NCI-H2227 (cell line): ENCODE results near the gene LSM14A.

Source experiments
- DNase-seq: peaks from one replicate; lab custom pipeline; 2025; ENCODE audit not compliant: unreplicated experiment; lab: John Stamatoyannopoulos, UW

The LSM14A gene

DNA sequence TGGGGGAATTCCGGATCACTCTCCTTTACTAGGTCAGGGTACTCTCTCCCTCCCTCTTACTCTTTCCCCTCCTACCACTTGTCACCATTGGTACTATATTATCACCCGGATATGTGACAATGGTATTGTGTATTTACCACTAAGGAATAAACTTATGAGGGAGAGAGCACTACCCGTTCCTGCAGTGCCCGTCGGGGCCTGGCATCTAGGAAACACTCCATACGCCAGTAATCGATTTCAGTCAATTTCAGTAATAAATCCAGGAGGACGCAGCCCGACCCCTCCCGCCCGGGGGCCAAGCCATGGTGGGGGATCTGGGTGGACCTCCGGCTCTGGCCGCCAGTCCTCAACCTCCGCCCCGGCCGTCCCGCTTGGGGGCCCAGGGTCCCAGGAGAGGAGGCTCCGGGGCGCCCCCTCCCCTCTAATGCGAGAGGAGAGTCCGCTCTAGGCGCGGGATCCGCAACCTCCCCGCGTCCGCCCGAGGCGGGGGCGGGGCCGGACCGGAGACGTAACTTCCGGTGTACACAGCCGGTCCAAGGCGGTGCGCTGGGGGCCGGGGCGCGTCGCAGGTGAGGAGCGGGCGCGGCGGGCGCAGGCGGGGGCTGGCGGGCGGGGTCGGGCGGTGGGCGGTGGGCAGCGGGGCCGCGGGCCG lies 81.9 kb downstream of the LSM14A start, which contains the start of gene GARRE1:
TSS of gene GARRE1 (plus strand) at position 509 of the 652 bp plus-strand sequence. CDS start 45,920 bp downstream, outside the sequence.
- DNase-seq: peak; percentile 100

GRCh38 chr19:34254698-34255432 lies 82.6 kb downstream of the LSM14A start:
- DNase-seq: peak; percentile 96

DNA sequence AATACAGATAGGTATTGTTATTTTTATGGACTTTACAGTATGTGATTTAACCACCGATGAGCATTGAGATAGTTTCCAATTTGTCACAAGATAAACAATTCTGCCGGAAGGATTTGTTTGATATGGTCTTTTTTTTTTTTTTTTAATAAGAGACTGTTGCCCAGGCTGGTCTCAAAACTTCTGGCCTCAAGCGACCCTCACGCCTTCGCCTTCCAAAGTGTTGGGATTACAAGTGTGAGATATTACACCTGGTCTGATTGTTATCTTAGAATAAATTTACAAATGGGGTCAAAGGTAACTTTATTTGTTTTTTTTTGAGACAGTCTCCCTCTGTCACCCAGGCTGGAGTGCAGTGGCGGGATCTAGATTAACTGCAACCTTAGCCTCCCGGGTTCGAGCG lies 83.2 kb downstream of the LSM14A start:
- DNase-seq: no peak

DNA sequence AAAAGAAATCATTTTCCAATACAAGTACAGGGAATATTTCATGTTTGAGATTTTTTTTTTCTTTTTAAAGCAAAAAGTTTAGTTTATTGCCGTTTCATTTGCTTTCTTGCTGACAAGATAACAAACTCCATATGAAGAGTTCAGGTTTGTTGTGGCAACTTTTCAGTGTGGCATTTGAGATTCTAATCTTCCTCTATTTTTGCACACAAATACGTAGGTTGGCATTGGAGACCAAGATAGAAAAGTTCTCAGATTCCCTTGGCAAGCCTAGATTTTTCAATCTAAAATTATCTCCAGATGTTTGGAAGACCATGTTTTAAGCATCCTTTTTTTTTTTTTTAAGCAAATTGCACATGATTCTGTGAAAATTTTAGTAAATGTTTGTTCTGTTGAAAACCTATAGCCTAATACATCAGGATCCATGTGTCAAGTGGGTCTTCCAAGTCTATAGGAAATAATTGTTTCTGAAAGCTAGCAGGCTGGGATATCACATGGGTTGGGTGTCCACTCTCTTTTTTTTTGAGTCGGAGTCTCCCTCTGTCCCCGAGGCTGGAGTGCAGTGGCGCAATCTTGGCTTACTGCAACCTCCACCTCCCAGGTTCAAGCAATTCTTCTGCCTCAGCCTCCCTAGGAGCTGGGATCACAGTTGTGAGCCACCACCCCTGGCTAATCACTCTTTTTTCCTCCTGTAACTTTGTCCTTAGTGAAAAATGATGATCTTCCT lies 84.7 kb downstream of the LSM14A start:
- DNase-seq: no peak

DNA sequence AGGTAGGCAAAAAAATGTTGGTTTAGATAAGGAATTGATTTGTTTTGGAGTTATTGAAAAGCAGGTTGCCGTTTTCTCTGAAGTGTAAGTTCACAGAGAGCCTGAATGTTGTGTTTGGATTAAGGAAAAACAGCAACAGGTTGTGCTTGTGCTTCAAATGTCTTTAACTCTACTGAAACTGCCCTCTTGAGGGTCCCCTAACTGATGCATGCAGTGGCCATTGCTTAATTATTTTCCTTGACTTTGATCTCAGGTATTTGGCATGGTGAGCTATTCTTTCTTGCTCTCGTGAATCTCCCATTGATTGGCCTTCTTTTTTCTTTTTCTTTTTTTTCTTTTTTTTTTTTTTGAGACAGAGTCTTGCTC lies 85.2 kb downstream of the LSM14A start:
- no peak for DNase-seq

DNA sequence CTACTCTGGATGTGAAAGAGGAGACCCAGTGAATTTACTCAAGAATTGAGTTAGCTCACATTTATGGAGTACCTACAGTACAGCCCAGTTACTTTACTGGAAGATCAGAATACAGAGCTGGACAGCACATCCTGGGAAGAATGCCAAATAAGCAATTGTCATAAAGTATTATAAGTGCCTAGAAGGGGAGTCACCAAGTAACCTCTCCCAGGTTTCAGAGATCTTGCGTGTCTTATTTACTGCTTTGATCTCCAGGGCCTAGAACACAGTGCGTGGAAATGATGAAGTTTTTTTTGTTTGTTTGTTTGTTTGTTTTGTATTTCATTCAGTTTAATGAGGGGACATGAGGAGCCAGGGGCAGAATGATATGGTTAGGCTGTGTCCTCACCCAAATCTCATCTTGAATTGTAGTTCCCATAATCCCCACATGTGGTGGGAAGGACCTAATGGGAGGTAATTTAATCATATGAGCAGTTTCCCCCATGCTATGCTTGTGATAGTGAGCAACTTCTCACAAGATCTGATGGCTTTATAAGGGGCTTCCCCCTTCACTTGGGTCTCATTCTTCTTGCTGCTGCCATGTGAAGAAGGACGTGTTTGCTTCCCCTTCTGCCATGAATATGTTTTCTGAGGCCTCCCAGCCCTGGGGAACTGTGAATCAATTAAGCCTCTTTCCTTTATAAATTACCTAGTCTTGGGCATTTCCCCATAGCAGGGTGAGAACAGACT lies 87.2 kb downstream of the LSM14A start:
- DNase-seq: no peak

DNA sequence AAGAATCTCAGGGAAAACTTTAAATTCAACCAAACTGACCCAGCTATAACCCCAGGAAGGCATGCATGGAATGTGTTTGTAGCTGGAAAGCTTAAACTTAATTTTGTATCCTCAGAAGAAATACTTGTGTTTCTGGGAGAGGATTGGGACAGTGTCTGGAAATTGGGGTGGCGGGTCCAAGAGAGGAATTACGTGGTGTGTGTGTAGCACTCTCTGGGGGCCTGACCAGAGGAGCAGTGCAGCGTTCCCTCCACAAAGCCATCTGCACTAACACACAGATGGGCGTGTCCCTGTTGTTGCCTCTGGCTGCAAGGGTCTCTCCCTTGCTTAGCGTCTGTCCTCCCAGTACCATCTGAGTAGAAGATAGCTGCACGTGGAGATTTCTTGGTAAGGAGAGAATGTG lies 88.5 kb downstream of the LSM14A start:
- no peak for DNase-seq

DNA sequence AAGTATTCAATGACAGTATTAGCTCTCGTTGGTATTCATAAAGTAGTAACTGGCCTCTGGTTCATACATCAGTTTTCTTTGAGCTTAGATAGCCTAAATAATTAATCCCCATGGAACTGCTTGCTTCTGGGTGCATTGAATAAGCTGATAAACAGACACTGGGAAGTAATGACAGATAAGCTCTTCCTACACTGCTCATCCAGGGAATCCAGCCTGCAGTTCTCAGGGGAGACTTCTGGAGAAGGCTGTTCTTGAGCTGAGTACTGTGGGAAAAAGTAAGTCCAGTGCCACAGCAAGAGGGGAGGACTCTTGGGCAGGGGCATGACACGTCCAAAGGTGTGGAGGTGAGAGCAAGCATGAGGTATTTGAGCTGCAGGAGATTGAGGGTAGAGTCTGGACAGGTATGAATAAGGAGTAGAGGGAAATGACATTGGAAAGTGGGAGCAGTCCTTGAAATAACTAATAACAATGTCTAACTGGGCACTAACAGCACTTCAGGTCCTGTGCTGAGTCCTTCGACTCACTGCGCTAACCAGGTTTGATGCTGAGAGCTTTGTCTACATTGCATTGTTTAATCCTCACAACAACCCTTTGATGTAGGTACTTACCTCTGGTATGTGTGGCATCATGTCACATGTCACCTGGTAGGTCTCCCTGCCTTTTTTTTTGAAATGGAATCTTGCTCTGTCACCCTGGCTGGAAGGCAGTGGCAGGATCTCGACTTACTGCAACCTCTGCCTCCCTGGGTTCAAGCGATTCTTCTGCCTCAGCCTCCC lies 89.2 kb downstream of the LSM14A start:
- DNase-seq: no peak

- no peak for DNase-seq
These were observed 91.5 kb downstream of the LSM14A start for GRCh38 chr19:34263745-34264237.

DNA sequence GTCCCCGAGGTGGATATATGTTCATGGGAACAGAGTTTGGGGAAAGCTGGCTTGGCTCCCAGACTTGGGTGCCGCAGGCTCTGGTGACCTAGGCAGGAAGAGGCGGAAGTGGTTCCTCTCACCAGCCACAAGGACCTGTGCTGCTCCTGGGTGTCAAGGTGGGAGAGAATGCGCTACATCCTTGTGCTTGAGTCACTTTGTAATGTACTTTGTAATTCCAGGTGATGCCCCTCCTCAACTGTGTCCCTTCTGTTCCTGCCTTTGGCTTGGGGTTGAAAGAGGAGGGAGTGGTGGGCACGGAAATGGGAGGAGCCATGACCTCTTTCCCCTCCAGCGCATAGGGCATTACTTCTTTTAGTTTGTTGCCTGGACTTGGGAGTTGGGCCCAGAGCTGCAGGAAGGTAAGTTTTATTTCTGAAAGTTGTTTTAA lies 92.9 kb downstream of the LSM14A start:
- no peak for DNase-seq

GRCh38 chr19:34269081-34269480 lies 96.8 kb downstream of the LSM14A start:
- DNase-seq: no peak

GRCh38 chr19:34269489-34269888 lies 97.2 kb downstream of the LSM14A start:
- DNase-seq: no peak

DNA sequence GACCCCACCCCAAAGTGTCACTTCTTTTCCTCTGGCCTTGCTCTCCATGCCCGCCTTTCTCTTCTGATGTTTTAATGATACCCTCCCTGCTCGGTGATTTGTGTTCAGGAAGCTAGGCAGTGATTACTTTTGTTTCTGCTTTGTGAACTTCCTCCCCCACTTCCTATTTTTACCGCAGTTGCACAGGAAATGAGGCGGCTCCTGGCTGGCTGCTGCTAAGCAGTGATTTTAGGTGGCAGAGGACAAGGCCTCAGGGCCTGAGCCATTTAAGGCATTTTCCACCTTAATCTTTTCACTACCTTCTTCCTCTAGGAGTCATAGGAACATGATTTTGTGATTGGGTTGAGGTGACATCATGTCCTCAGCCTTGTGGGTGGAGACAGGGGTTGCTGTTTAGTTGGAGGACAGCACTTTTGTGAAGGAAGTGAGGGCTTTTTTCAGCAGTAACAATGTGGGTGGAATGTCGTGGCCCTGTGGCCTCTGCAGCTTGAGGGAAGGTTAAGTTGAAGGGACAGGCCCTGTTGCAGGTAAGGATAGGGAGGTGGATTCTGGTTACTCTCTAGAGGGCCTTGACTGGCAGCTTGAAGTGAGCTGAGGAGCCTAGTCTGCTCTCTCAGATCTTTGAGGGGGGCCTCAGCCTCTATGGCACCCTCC lies 97.8 kb downstream of the LSM14A start:
- DNase-seq: peak; percentile 71

- no peak for DNase-seq
These were observed 100.8 kb downstream of the LSM14A start for GRCh38 chr19:34273121-34273520.

DNA sequence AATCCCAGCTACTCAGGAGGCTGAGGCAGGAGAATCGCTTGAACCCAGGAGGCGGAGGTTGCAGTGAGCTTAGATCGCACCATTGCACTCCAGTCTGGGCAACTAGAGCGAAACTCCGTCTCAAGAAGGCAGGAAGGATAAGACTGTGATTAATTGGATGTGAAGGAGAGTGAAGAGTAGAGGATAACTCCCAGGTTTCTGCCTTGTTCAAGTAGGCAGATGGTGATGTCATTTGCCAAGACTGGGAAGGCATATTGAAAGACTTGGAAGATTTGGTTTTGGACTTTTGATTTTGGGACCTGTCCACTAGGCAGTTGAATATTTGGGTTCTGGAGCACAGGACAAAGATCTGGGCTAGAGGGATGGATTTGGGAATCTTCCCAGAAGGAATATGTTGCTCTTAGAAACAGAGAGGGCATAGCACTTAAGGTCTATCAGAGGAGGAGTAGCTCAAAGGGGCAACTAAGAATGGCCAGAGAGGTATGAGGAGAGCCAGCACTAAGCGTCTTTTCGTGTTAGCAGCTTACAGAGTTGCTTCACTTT lies 102.1 kb downstream of the LSM14A start:
- no peak for DNase-seq

DNA sequence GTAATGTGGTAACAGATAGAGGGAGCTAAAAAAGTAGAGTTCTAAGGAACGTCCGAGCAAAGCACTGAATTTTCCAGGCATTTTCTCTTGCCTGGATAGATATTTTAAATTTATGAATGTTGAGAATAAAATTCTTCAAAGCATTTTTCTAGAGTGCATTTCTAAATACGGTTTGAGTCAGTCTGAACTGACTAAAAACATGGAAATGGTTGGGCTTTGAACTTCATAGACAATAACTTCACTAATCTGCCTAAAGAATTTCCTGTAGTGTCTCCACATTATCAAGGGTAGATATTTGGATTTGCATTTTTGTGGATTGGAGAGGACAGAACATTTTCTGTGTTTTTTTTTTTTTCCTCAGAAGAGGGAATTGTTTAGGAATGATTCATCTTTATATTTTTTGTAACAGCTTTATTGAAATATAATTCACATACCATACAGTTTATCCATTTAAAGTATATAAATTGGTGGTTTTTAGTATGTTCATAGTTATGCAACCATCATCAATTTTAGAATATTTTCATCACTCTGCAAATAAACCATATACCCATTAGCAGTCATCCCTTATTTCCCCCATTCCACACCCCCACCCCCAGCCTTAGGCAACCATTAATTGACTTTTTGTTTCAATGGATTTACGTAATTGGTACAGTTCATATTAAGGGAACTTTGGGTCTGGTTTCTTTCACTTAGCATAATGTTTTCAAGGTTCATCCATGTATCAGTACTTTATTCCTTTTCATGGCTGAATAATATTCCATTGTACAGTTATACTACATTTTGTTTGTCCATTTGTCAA lies 102.7 kb downstream of the LSM14A start:
- DNase-seq: no peak

- DNase-seq: no peak
These were observed 103.4 kb downstream of the LSM14A start for GRCh38 chr19:34275705-34276104.

DNA sequence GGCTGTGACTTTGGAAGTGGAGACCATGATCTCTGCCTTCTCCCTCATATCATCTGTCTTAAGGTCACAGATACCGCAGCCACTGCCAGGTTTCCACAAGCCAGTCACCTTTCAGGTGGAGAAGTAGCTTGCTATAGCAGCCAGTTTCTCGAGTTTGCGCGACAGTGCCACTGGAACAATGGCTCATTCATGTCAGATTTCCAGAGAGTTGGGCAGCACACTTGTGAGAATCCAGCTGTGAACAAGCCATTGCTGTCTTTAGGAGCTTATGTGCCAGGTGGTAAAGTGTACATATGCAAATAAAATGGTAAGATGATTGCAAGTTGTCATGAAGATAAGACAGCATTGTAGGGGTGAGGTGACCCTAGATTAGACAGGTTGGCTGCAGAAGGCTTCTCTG lies 104.3 kb downstream of the LSM14A start:
- peak; percentile 81 for DNase-seq

DNA sequence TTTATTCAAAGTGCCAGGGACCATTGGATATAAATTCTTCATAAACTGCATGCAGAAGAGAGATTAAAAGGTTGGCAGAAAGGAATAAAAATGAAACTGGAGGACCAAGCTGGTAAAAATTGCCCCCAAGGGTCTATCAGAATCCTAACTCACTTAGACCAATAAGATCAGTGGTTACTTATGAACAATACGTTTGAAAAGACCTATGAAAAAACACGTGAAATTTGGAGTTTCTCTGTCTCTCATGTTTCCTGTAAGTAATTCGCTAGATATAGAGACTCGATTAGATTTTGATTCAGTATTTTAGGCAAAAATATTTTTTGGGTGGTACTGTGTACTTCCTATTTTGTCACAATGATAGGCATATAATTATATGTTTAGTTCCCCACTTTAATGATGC lies 104.9 kb downstream of the LSM14A start:
- no peak for DNase-seq
